AG20443 (cell line): ENCODE measurements around the gene C10orf105.

Source experiments
- DNase-seq: peaks from one replicate; pipeline ENCODE4 v3.0.0; 2012; ENCODE audit warnings: low spot score, mixed read lengths

C10orf105 gene

GRCh38 chr10:71697938-71698709, 21.5 kb downstream of the C10orf105 start:
- DNase-seq: no peak

- DNase-seq: peak; percentile 79
Observed at GRCh38 chr10:71696628-71697326, 22.8 kb downstream of the C10orf105 start.

GRCh38 chr10:71695502-71696476, 23.8 kb downstream of the C10orf105 start:
- no peak for DNase-seq

- DNase-seq: no peak
Observed at GRCh38 chr10:71694567-71694968, 25.0 kb downstream of the C10orf105 start.

GRCh38 chr10:71694039-71694501, 25.5 kb downstream of the C10orf105 start:
- no peak for DNase-seq

GRCh38 chr10:71693377-71693776, 26.2 kb downstream of the C10orf105 start:
- no peak for DNase-seq

- DNase-seq: no peak
Observed at GRCh38 chr10:71692598-71693306, 26.8 kb downstream of the C10orf105 start.

GRCh38 chr10:71691405-71691804, 28.2 kb downstream of the C10orf105 start:
- DNase-seq: no peak

- no peak for DNase-seq
Observed at GRCh38 chr10:71690094-71690720, 29.4 kb downstream of the C10orf105 start.

- no peak for DNase-seq
Observed at GRCh38 chr10:71688256-71688655, 31.3 kb downstream of the C10orf105 start.

- DNase-seq: no peak
Observed at GRCh38 chr10:71687480-71687879, 32.1 kb downstream of the C10orf105 start.

GRCh38 chr10:71687077-71687476, 32.5 kb downstream of the C10orf105 start:
- DNase-seq: no peak

GRCh38 chr10:71685554-71686232, 33.9 kb downstream of the C10orf105 start:
- no peak for DNase-seq

- no peak for DNase-seq
Observed at GRCh38 chr10:71684356-71685173, 35.0 kb downstream of the C10orf105 start.

GRCh38 chr10:71683301-71683700, 36.3 kb downstream of the C10orf105 start:
- no peak for DNase-seq

- DNase-seq: no peak
Observed at GRCh38 chr10:71681977-71682376, 37.6 kb downstream of the C10orf105 start.

- no peak for DNase-seq
Observed at GRCh38 chr10:71679425-71679824, 40.2 kb downstream of the C10orf105 start.

- no peak for DNase-seq
Observed at GRCh38 chr10:71678057-71678805, 41.3 kb downstream of the C10orf105 start.

GRCh38 chr10:71677261-71677660, 42.3 kb downstream of the C10orf105 start:
- no peak for DNase-seq
